Femur (tissue), 1 donor: ENCODE results near the gene ARGFX.
"Not testable (repeated sequence)": the region's sequence is repeated elsewhere in the genome, so short reads cannot be mapped to it uniquely, and the experiment has no call there.

Experiments used
- DNase-seq: peaks from one replicate; pipeline ENCODE4 v3.0.0-alpha.2; 2017

ARGFX gene

DNA sequence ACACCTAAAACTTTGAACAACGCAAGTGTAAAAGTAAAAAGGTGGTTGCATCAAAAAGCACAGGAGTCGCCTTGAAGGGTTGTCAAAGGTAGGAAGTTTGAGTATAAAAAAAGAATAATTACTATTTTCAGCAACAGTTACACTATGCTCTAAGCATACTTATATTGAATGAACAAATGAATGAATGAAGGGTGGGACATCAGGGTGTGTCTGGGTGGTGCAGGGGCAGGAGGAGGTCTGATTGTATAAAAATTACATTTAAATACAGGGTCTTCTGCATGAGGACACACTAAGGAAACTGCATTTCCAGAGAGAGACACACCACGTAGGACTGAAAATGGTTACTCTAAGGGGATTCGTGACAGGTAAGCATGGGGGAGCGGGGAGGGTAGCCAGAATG is at the start of gene ARGFX:
TSS of gene ARGFX (plus strand) at position 301 of the 400 bp plus-strand sequence. CDS start 2,765 bp downstream, outside the sequence.
- no peak for DNase-seq

DNA sequence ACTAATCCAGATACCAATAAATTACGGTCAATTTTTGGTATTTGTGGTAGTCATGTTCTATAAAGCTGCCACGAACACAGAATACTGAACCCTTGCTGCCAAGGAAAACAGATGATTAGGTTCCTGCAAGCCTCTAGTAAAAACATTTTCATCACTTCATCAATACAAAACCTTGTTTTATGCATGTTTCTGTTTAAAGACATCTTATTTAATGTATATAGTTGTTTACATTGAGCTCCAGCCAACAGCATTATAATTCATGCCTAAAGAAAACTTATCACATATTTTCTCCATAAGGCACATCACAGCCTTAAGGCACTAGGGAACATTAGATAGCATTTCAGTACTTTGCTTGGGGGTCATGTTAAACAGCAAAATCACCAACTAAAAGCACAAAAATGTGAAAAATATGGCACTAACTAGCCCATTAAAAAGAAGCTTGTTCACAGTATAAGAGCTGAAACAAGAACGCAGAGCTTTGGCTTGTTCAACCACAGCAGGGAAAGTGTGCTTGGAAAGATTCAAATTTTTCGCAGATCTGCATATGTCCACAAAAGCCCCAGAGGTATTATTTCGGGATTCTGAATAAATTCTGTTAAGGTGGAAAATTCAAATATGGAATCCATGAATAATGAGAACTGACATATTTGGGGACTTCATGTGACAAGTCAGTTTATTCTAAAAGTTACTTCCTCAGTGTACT is 49.6 kb upstream of the ARGFX start:
- DNase-seq: no peak

GRCh38 chr3:121520510-121520909 is 47.2 kb upstream of the ARGFX start:
- no peak for DNase-seq

DNA sequence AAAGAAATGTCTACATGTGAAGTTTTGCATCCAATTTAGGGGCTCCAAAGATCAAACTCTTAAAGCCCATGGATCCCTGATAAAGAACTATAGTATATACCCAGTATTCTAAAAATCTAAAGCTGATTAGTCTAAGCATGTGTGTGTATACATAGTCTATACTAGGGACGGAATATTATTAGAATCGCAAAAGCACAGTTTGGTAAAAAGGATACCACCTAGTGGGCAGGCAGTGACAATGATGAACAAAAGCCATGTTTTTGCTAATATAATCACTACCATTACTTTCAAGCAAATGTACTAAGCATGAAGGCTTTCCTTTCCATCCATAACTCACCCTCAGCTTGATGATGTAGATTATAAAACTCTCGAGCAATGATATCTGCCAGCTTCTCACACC is 38.4 kb upstream of the ARGFX start:
- no peak for DNase-seq

- no peak for DNase-seq
Measured at GRCh38 chr3:121531269-121531668, 36.5 kb upstream of the ARGFX start.

- DNase-seq: no peak
Measured at GRCh38 chr3:121542924-121543323, 24.8 kb upstream of the ARGFX start.

DNA sequence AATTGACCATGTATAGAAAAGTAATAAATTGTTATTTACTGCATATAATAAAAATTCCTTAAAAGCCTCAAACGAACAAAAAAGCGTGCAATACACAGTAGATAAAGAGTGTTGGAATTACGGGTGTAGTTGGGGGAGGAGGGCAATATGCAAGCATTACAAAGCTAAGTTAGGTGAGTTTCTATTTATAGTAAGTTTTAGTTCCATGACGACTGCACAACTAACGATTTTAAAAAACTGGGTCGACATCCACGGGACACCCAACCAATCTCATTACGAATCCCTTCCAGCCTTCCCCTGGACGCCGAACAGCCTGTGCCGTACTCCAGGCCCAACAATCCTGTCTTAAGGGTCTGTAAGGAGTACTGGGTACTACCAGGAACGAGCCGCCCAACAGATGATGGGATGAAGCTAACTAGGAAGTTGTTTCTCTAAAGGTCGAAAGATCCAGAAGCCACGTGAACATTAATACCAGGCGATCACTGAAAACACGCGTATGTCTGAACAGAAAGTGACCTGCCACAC is 22.6 kb upstream of the ARGFX start:
- peak; percentile 21 for DNase-seq

DNA sequence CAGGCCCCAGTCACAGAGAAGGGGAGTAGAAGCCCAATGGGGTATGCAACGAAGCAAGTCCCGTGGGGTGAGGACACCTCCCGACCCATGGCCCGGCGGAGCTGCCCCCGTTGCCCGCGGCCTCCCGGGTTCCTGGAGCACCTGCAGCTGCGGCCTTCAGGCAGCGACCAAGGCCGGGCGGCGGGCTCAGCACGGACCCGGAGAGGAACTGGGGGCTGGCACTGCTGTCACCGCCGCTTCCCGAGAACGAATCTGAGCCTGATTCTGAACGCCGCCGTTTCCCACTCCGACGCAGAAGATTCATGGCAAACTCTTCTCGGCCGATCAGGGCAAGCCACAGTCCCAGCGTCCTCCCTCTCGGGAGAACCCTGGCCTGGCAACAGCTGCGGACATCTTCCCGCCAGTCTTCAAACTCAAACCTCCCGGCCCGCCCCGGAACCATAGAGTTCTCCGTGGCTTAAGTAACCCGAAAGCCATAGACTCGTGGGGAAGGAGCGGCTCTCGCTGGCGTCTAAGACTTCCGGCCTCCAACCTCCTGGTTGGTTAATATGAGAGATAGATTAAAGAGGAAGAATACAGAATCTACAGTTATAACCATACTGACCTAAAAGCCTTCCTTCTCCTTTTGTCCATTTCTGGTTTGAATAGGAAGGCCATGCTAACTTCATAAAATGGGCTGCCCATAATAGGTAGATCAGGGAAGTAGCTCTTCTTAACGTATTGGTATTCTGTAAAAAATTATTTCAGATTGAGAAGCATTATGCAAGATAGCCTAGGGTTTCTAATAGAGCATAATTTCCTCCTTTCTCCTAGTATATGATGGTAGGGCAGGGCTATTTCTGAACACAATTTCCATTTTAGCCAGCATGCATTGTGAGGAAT is 21.9 kb upstream of the ARGFX start, which contains the start of gene POLQ:
TSS of gene POLQ (minus strand) at position 415 of the 882 bp plus-strand sequence. CDS start at position 304, 111 bp downstream.
- peak; percentile 95 for DNase-seq

DNA sequence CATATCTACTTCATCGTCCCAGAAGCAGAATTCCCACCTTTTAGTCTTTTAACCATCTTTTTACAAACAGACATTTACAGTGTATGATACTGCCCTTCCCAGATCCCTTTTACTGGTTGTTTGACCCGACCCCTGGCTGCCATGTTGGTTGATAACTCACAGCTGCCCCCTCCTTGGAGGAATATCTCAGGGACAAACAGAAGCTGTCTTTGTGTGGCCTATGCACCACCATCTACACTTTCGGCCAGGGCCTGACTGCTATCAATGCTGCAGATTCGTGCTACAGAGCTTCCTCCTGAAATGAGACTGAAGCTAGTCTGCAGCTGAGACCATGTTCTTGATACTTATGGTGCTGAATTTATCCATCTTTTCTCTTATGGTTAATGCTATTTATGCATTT is 15.4 kb upstream of the ARGFX start:
- DNase-seq: no peak

GRCh38 chr3:121552797-121553196 is 15.0 kb upstream of the ARGFX start:
- no peak for DNase-seq

GRCh38 chr3:121557426-121557934 is 10.3 kb upstream of the ARGFX start:
- DNase-seq: no peak

- no peak for DNase-seq
Measured at GRCh38 chr3:121562148-121562547, 5.6 kb upstream of the ARGFX start.

- no peak for DNase-seq
Measured at GRCh38 chr3:121566773-121567172, 976 bp upstream of the ARGFX start.

DNA sequence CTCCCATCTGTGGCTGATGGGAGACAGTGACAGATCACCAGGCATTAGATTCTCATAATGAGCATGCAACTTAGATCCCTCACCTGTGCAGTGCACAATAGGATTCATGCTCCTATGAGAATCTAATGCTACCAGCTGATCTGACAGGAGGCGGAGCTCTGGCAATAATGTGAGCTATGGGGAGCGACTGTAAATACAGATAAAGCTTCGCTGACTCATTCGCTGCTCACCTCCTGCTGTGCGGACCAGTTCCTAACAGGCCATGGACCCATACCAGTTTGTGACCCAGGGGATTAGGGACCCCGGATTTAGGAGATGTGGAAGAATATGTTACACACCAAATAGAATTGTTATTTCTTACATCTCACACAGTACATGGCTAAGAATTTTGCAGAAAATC is 6.7 kb downstream of the ARGFX start:
- no peak for DNase-seq

GRCh38 chr3:121581691-121582090 is 13.9 kb downstream of the ARGFX start:
- no peak for DNase-seq

DNA sequence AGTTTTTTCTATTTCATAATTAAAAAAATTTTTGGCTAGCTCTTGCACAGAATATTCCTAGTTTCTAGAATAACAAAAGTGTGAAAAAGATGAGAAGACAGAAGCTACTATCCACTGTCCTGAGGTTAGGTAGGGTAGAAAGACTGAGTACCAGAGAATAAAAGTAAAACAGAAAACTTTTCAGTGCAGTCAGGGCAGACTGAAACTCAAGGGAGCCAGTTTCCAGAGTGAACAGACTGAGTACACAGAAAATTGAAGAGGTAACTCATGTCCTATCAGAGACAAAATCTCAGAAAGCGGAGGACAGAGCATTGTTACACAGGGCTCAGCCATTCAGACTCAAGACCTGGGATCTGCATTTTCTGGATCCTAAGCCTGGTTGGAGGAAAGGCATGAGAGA is 16.7 kb downstream of the ARGFX start:
- no peak for DNase-seq

DNA sequence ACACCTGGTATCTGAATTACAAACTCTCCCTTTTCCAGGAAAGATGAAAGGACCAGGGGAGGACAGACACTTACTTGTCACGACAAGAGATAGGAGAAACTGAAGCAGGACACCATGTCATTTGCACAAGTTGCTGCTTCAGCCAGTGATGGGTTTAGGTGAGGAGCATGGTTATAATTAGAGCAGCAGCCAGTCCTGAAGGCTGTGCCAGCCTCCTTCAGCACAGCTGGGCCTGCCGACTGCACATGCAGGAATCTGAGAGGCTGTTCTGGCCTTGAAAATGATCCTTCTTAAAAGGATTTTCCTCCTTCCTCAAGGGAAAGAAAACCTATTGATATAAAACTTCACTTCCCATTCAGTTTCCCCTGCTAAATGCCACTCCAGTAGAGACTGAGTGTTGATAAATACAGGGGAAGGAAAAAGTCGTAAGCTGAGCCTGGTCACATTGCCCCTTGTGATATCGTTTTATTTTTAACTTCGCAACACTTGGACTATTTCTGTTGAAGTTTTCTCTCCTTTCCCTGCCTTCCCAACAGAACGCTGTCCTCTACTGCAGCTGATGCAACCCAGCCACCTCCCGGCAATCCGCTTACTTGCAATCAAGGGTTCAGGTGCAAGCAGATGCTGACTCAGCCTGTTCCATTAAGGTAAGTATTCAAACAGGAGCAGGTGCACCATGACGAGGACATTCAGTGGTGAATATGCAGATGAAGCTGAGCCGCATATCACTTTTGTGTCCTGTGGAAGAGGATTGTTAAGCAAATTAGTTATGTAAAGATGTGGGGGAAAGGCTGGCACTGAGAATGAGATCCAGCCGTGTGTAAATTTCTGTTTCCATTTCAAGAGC is 25.3 kb downstream of the ARGFX start, which contains the start of gene FBXO40:
TSS of gene FBXO40 (plus strand) at position 524 of the 847 bp plus-strand sequence. CDS start 27,197 bp downstream, outside the sequence.
- DNase-seq: peak; percentile 20

DNA sequence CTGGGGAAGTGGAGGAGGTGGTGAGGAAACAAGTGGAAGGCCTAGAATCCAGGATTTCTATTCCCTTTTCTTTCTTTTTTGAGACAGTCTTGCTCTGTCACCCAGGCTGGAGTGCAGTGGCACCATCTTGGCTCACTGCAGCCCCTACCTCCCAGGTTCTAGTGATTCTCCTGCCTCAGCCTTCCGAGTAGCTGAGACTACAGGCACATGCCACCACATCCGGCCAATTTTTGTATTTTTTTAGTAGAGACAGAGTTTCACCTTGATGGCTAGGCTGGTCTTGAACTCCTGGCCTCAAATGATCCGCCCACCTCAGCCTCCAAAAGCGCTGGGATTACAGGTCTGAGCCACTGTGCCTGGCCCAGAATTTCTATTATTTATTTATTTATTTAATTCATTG is 26.1 kb downstream of the ARGFX start:
- DNase-seq: not testable (repeated sequence)

DNA sequence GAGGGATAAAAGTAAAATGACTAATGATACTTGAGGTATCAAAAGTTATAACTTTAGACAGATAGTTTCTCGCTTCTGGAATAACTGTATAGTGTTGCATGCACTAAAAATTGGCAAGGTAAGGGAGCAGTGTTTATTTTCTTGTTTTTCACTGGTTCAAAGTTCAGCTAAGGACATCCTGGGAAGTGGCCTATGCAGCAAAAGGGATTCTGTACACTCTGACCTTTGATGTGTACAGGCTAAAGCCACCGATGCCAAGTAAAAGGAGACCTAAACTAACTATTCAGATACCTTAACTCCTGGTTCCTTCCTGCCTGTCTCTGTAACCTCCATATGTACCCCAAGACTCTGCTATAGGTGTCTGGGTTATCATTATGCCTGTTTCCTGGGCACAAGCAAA is 27.1 kb downstream of the ARGFX start:
- no peak for DNase-seq

DNA sequence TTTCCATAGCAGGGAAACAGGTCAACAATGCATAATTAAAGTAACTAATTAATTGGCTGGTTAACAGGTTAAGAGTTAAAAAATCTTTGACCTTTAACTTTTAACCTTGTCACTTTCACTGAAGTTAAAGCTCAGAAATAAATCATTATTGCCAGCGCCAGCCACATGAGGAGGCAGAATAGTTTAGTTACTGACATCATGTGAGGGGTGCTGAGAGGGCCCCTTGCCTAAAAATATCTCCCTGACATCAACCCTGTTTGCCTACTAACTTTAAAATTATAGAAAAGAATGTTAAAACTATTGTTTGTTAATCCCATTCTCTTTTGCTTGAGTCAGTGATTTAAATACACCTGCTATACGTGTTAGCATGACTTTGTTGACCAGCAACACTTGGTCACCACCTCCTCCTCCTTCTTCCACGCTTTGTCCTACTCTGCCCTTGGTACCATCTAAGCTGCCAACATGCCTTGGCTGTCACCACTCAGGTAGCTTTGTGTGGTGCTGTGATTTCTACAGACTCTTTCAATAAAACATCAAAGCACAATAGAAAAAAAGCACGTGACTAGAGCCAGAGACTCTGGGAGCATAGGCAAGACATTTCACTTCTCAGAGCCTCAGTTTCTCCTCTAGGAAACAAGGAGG is 28.1 kb downstream of the ARGFX start:
- no peak for DNase-seq

GRCh38 chr3:121598564-121598963 is 30.8 kb downstream of the ARGFX start:
- no peak for DNase-seq

DNA sequence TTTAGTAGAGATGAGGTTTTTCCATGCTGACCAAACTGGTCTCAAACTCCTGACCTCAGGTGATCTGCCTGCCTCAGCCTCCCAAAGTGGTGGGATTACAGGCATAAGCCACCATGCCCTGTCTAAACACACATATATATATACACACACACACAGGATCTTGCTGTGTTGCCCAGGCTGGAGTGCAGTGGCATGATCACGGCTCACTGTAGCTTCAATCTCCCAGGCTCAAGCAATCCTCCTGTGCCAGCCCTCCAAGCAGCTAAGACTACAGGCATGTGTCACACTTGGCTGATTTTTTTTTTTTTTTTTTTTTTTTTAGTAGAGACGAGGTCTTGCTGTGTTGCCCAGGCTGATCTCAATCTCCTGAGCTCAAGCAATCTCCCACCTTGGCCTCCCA is 32.2 kb downstream of the ARGFX start:
- DNase-seq: not testable (repeated sequence)
